Fibroblast of gingiva (primary cell): ENCODE measurements around the gene SURF1.
"Not testable (repeated sequence)": the region's sequence is repeated elsewhere in the genome, so short reads cannot be mapped to it uniquely, and the experiment has no call there.

ENCODE experiments used
- DNase-seq: peaks from one replicate; pipeline ENCODE4 v3.0.0-alpha.2; 2011; ENCODE audit warnings: low read depth

Gene SURF1

GRCh38 chr9:133356391-133357091, at the start of gene SURF1, which contains the start of gene SURF2:
Gene SURF1, minus strand, starts transcription at chr9:133356487. Its CDS starts 34 bp downstream, at chr9:133356453.
Gene SURF2, plus strand, starts transcription at chr9:133356550. Its CDS starts 43 bp downstream, at chr9:133356593.
- peak; percentile 72 for DNase-seq

- DNase-seq, result no peak
These were observed 49.5 kb upstream of the SURF1 start for GRCh38 chr9:133405508-133406438.

- DNase-seq, result no peak
These were observed 48.2 kb upstream of the SURF1 start for GRCh38 chr9:133404454-133405002.

GRCh38 chr9:133403766-133404453, 47.6 kb upstream of the SURF1 start:
- no peak for DNase-seq

GRCh38 chr9:133402689-133403088, 46.4 kb upstream of the SURF1 start:
- DNase-seq, result no peak

- DNase-seq, result no peak
These were observed 45.3 kb upstream of the SURF1 start for GRCh38 chr9:133401588-133401987.

- DNase-seq, result no peak
These were observed 44.0 kb upstream of the SURF1 start for GRCh38 chr9:133400292-133400691.

GRCh38 chr9:133397895-133398294, 41.6 kb upstream of the SURF1 start:
- no peak for DNase-seq

- DNase-seq, result no peak
These were observed 41.1 kb upstream of the SURF1 start for GRCh38 chr9:133397370-133397769.

- DNase-seq, result no peak
These were observed 40.7 kb upstream of the SURF1 start for GRCh38 chr9:133396952-133397351.

- DNase-seq, result no peak
These were observed 38.5 kb upstream of the SURF1 start for GRCh38 chr9:133394687-133395271.

GRCh38 chr9:133393399-133393798, 37.1 kb upstream of the SURF1 start:
- no peak for DNase-seq

- DNase-seq, result not testable (repeated sequence)
These were observed 36.0 kb upstream of the SURF1 start for GRCh38 chr9:133392308-133392707.

- not testable (repeated sequence) for DNase-seq
These were observed 35.2 kb upstream of the SURF1 start for GRCh38 chr9:133391449-133391848.

- no peak for DNase-seq
These were observed 34.4 kb upstream of the SURF1 start for GRCh38 chr9:133390713-133391112.

- DNase-seq, result no peak
These were observed 33.3 kb upstream of the SURF1 start for GRCh38 chr9:133389562-133389961.

GRCh38 chr9:133389025-133389557, 32.8 kb upstream of the SURF1 start:
- no peak for DNase-seq

- DNase-seq, result no peak
These were observed 31.4 kb upstream of the SURF1 start for GRCh38 chr9:133387680-133388079.

GRCh38 chr9:133386338-133386737, 30.1 kb upstream of the SURF1 start:
- no peak for DNase-seq

- no peak for DNase-seq
These were observed 29.2 kb upstream of the SURF1 start for GRCh38 chr9:133385452-133385851.

GRCh38 chr9:133384736-133385321, 28.5 kb upstream of the SURF1 start:
- DNase-seq, result no peak
